Measurements from ENCODE around the gene SMCO1.
A peak's percentile ranks its signal among the peaks of the same experiment; 100 is the strongest.

The SMCO1 gene

GRCh38 chr3:196544491-196544992 is 29.4 kb upstream of the SMCO1 start:
- CTCF ChIA-PET: no interaction called here
- no peak for TF ChIP-seq L3MBTL2 (conservative IDR thresholded peaks at IDR 0.05)
- POLR2A ChIA-PET: interaction anchor here (0.6 kb wide), 1 partner anchor 23 kb away, joined by 3 read pairs; no protein-coding TSS in a partner anchor
- DNase-seq (ENCODE audit: extremely low spot score): no peak

DNA sequence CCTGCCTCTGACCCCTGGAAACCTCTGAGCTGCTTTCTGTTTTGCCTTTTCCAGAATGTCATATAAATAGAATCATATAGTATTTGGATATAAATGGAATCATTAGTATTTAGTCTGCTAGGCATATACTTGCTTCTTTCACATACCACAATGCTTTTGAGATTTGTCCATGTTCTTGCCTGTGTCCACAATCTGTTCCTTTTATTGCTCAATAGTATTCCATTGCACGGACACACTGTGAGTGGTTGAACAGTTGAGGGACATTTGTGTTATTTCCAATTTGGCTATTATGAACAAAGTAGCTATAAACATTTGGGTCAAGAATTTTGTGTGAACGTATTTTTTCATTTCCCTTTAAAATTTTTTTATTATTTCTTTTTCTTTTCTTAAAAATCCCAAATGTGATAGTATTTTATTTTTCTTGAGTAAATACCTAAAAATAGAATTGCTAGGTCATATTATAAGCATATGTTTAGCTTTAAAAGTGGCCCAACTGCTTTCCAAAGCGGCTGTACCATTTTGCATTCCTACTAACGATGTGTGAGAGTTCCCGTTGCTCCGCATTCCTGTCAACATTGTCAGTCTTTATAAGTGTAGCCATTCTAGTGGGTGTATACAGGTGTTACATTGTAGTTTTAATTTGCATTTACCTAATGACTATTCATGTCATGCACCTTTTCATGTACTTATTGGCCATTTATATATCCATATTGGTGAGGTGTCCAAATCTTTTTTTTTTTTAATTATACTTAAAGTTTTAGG is 26.7 kb upstream of the SMCO1 start:
- TF ChIP-seq HDGF (IDR thresholded peaks at IDR 0.05; ENCODE audit: borderline replicate concordance) (no peak), FOXA1 (IDR thresholded peaks at IDR 0.05) (no peak), CTBP1 (IDR thresholded peaks at IDR 0.05; ENCODE audit: borderline replicate concordance) (no peak), SP1 (IDR thresholded peaks at IDR 0.05) (no peak)
- TF ChIP-seq, protein P1, sequence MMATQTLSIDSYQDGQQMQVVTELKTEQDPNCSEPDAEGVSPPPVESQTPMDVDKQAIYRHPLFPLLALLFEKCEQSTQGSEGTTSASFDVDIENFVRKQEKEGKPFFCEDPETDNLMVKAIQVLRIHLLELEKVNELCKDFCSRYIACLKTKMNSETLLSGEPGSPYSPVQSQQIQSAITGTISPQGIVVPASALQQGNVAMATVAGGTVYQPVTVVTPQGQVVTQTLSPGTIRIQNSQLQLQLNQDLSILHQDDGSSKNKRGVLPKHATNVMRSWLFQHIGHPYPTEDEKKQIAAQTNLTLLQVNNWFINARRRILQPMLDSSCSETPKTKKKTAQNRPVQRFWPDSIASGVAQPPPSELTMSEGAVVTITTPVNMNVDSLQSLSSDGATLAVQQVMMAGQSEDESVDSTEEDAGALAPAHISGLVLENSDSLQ (IDR thresholded peaks at IDR 0.05): no peak
- CTCF ChIA-PET: no interaction called here
- no peak for DNase-seq (ENCODE audit: extremely low spot score)
- POLR2A ChIA-PET: no interaction called here

DNA sequence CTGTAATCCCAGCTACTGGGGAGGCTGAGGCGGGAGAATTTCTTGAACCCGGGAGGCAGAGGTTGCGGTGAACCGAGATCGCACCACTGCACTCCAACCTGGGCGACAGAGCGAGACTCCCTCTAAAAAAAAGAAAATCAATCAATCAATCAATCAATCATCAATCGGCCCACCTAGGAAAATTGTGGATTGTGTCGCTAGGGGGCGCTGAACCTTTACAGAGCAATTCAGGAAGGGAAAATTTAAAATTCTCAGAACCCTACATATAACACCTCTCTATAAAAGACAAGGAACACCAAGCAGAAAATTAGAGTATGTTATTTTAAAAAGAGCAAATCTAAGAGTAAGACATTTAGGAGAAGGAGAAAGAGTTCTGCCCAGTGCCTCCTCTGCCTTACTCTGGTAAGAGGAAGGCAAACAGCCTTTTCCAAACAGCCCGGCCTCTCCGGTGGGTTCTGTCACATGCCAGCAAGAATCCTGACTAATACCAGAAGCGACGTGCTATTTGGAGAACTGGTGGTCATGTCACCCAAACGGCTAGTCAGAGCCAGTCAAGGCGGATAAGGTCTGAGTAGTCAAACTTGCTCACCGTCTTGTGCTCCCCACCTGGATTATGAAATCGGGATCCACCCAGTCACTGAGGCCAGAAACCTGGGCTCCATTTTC is 22.3 kb upstream of the SMCO1 start:
- CTCF ChIA-PET: no interaction called here
- DNase-seq (ENCODE audit: extremely low spot score): peak; percentile 8
- POLR2A ChIA-PET: no interaction called here
- no peak for TF ChIP-seq TARDBP (IDR thresholded peaks at IDR 0.05)
- TF ChIP-seq, protein P1 (IDR thresholded peaks at IDR 0.05): peak; percentile 92

GRCh38 chr3:196533260-196533681 is 18.1 kb upstream of the SMCO1 start:
- TF ChIP-seq SP1 (IDR thresholded peaks at IDR 0.05) (no peak), ELF4 (IDR thresholded peaks at IDR 0.05) (no peak), ZNF384 (IDR thresholded peaks at IDR 0.05) (no peak), BHLHE40 (IDR thresholded peaks at IDR 0.05; ENCODE audit: borderline replicate concordance) (no peak), TARDBP (IDR thresholded peaks at IDR 0.05) (no peak), HDGF (IDR thresholded peaks at IDR 0.05; ENCODE audit: borderline replicate concordance) (no peak), FOXM1 (IDR thresholded peaks at IDR 0.05; ENCODE audit: borderline replicate concordance) (no peak), L3MBTL2 (conservative IDR thresholded peaks at IDR 0.05) (no peak), FOXA1 (IDR thresholded peaks at IDR 0.05) (no peak), FOXK2 (IDR thresholded peaks at IDR 0.05) (no peak), ARNT (IDR thresholded peaks at IDR 0.05) (no peak), LEF1 (IDR thresholded peaks at IDR 0.05; ENCODE audit: borderline replicate concordance) (no peak), SUZ12 (IDR thresholded peaks at IDR 0.05) (no peak), CTBP1 (IDR thresholded peaks at IDR 0.05; ENCODE audit: borderline replicate concordance) (no peak), NFRKB (IDR thresholded peaks at IDR 0.05) (no peak)
- TF ChIP-seq, protein P1 (IDR thresholded peaks at IDR 0.05): no peak

DNA sequence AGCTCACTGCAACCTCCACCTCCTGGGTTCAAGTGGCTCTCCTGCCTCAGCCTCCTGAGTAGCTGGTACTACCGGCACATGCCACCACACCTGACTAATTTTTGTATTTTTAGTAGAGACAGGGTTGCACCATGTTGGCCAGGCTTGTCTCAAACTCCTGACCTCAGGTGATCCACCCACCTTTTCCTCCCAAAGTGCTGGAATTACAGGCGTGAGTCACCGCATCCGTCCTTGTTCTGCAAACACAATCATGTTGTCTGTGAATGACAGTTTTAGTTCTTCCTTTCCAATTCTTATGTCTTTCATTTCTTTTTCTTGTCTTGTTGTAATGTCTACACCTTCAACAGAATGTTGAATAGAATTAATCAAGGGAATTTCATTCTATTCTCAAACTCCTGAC is 16.3 kb upstream of the SMCO1 start:
- ChIA-PET POLR2A (no interaction called here), CTCF (no interaction called here)
- TF ChIP-seq CTBP1 (IDR thresholded peaks at IDR 0.05; ENCODE audit: borderline replicate concordance): no peak
- TF ChIP-seq SUZ12 (IDR thresholded peaks at IDR 0.05): no peak
- no peak for TF ChIP-seq BHLHE40 (IDR thresholded peaks at IDR 0.05; ENCODE audit: borderline replicate concordance)
- no peak for TF ChIP-seq L3MBTL2 (conservative IDR thresholded peaks at IDR 0.05)
- no peak for TF ChIP-seq NFRKB (IDR thresholded peaks at IDR 0.05)
- TF ChIP-seq ELF4 (IDR thresholded peaks at IDR 0.05): no peak
- no peak for TF ChIP-seq ZNF384 (IDR thresholded peaks at IDR 0.05)
- TF ChIP-seq, protein P1 (IDR thresholded peaks at IDR 0.05): no peak
- TF ChIP-seq HDGF (IDR thresholded peaks at IDR 0.05; ENCODE audit: borderline replicate concordance): no peak
- TF ChIP-seq SP1 (IDR thresholded peaks at IDR 0.05): no peak
- no peak for TF ChIP-seq FOXA1 (IDR thresholded peaks at IDR 0.05)
- TF ChIP-seq ARNT (IDR thresholded peaks at IDR 0.05): no peak
- no peak for TF ChIP-seq TARDBP (IDR thresholded peaks at IDR 0.05)
- TF ChIP-seq FOXK2 (IDR thresholded peaks at IDR 0.05): no peak
- TF ChIP-seq FOXM1 (IDR thresholded peaks at IDR 0.05; ENCODE audit: borderline replicate concordance): no peak
- TF ChIP-seq LEF1 (IDR thresholded peaks at IDR 0.05; ENCODE audit: borderline replicate concordance): no peak
- no peak for DNase-seq (ENCODE audit: extremely low spot score)

More at GRCh38 chr3:196533260-196533681, 18.1 kb upstream of the SMCO1 start:
- DNase-seq (ENCODE audit: extremely low spot score): peak; percentile 8
- ChIA-PET CTCF (no interaction called here), POLR2A (no interaction called here)
